GM19324 (cell line): Measurements from ENCODE around the gene COPG1.
"Not testable (repeated sequence)": the region's sequence is repeated elsewhere in the genome, so short reads cannot be mapped to it uniquely, and the experiment has no call there.

Experiments
- ATAC-seq: cut with Tn5 transposase; IDR thresholded peaks from one replicate; pipeline ENCODE4 v1.9.1; 2021; ENCODE audit warnings: mild to moderate bottlenecking, moderate library complexity; ENCODE audit not compliant: unreplicated experiment, low FRiP score

The COPG1 gene

GRCh38 chr3:129249284-129250065 lies at the start of gene COPG1:
Gene COPG1 (plus strand): TSS chr3:129249606. CDS start chr3:129249710, 104 bp downstream.
- ATAC-seq, result peak; percentile 84

- no peak for ATAC-seq
Observed at GRCh38 chr3:129204473-129204872, 44.9 kb upstream of the COPG1 start.

- ATAC-seq, result no peak
Observed at GRCh38 chr3:129205109-129205832, 44.1 kb upstream of the COPG1 start.

- no peak for ATAC-seq
Observed at GRCh38 chr3:129207479-129207878, 41.9 kb upstream of the COPG1 start.

- no peak for ATAC-seq
Observed at GRCh38 chr3:129211345-129211744, 38.1 kb upstream of the COPG1 start.

- ATAC-seq, result no peak
Observed at GRCh38 chr3:129211772-129212171, 37.6 kb upstream of the COPG1 start.

- ATAC-seq, result no peak
Observed at GRCh38 chr3:129213238-129213637, 36.2 kb upstream of the COPG1 start.

- no peak for ATAC-seq
Observed at GRCh38 chr3:129218742-129219141, 30.7 kb upstream of the COPG1 start.

- ATAC-seq, result not testable (repeated sequence)
Observed at GRCh38 chr3:129224387-129224786, 25.0 kb upstream of the COPG1 start.

GRCh38 chr3:129224984-129225393 lies 24.4 kb upstream of the COPG1 start:
- ATAC-seq, result no peak

GRCh38 chr3:129226374-129226773 lies 23.0 kb upstream of the COPG1 start:
- ATAC-seq, result no peak

- ATAC-seq, result no peak
Observed at GRCh38 chr3:129228891-129229585, 20.4 kb upstream of the COPG1 start.

- no peak for ATAC-seq
Observed at GRCh38 chr3:129230311-129231019, 18.9 kb upstream of the COPG1 start.

- ATAC-seq, result no peak
Observed at GRCh38 chr3:129231331-129232119, 17.9 kb upstream of the COPG1 start.

- ATAC-seq, result peak; percentile 88
Observed at GRCh38 chr3:129233538-129233937, 15.9 kb upstream of the COPG1 start.

- no peak for ATAC-seq
Observed at GRCh38 chr3:129234441-129234840, 15.0 kb upstream of the COPG1 start.

GRCh38 chr3:129235344-129235917 lies 14.0 kb upstream of the COPG1 start:
- ATAC-seq, result no peak

- ATAC-seq, result no peak
Observed at GRCh38 chr3:129238945-129239705, 10.3 kb upstream of the COPG1 start.

GRCh38 chr3:129239991-129240390 lies 9.4 kb upstream of the COPG1 start:
- no peak for ATAC-seq
